ENCODE data around the gene STRN.
"Not testable (repeated sequence)": the region's sequence is repeated elsewhere in the genome, so short reads cannot be mapped to it uniquely, and the experiment has no call there.

STRN gene

GRCh38 chr2:36854241-36854640 lies 112.1 kb downstream of the STRN start:
- DNase-seq (ENCODE audit: insufficient read length), result no peak
- no peak for FAIRE-seq

DNA sequence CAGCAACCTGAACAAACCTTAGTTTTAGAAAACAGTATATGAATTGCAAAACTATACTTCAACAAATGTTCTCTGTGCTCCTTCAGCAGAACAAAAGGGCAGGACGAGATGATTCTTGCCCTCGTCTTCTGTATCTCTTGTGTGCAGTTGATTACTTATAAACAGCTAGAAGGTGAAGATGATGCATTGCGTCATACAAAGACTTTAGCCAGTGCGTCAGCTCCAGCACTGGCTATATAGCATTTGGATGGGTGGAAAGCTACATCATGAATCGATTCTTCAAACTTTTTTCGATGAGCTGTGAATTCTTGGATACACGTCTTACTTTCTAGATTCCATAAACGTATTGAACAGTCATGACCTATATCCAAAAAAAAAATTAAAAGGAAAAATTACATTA lies 117.1 kb downstream of the STRN start:
- FAIRE-seq (no peak), DNase-seq (ENCODE audit: insufficient read length) (no peak)
- TF ChIP-seq POLR2A (IDR thresholded peaks at IDR 0.05; ENCODE audit: low read depth, low read length), result no peak
- no peak for TF ChIP-seq TAF1 (IDR thresholded peaks at IDR 0.05; ENCODE audit: borderline replicate concordance, low read depth, low read length)
- TF ChIP-seq POLR2AphosphoS5 (IDR thresholded peaks at IDR 0.05; ENCODE audit: low read depth, low read length), result no peak

More at GRCh38 chr2:36854241-36854640, 112.1 kb downstream of the STRN start:
- no peak for TF ChIP-seq TAF1 (IDR thresholded peaks at IDR 0.05; ENCODE audit: borderline replicate concordance, low read depth, low read length)
- TF ChIP-seq POLR2A (IDR thresholded peaks at IDR 0.05; ENCODE audit: low read depth, low read length), result no peak
- no peak for TF ChIP-seq POLR2AphosphoS5 (IDR thresholded peaks at IDR 0.05; ENCODE audit: low read depth, low read length)

GRCh38 chr2:36843838-36844237 lies 122.5 kb downstream of the STRN start:
- DNase-seq (ENCODE audit: insufficient read length) (no peak), FAIRE-seq (no peak)
- TF ChIP-seq POLR2AphosphoS5 (IDR thresholded peaks at IDR 0.05; ENCODE audit: low read depth, low read length), result no peak

GRCh38 chr2:36839976-36840617 lies 126.2 kb downstream of the STRN start:
- FAIRE-seq (no peak), DNase-seq (ENCODE audit: insufficient read length) (no peak)
- no peak for TF ChIP-seq POLR2AphosphoS5 (IDR thresholded peaks at IDR 0.05; ENCODE audit: low read depth, low read length)
- TF ChIP-seq TAF1 (IDR thresholded peaks at IDR 0.05; ENCODE audit: borderline replicate concordance, low read depth, low read length), result no peak
- no peak for TF ChIP-seq POLR2A (IDR thresholded peaks at IDR 0.05; ENCODE audit: low read depth, low read length)

DNA sequence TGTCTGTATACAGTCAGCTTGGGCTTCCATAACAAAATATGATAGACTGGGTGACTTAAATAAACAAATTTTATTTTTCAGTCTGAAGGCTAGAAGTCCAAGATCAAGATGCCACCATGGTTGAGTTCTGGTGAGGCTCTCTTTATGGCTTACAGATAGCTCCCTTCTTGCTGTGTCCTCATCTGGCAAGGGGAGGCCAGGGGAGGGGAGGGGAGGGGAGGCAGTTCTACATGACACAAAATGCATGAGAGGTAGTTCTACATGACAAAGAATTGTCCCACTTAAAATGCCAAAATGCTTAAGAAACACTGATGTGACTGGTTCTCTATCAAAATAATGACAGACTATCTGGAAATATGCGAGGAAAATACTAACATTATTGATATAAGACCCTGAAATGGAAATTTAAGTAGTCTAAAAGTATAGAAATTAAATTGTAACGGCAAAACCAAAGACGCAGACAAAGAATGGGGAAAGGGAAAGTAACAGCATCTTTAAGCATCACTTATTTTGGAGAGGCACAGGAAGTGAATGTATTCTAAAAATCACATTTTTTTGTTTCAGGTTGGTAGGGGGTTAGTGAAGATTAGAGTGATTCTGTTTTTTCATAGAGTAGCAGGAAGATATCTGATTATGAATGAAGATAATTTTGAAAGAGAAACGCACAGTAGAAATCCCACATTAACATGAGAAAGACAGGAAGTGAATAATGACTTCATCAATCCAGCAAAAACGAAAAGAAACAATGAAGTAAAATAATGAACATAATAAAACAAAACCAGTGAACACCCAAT lies 131.4 kb downstream of the STRN start:
- no peak for FAIRE-seq
- TF ChIP-seq TAF1 (IDR thresholded peaks at IDR 0.05; ENCODE audit: borderline replicate concordance, low read depth, low read length) (no peak), POLR2A (IDR thresholded peaks at IDR 0.05; ENCODE audit: low read depth, low read length) (no peak), POLR2AphosphoS5 (IDR thresholded peaks at IDR 0.05; ENCODE audit: low read depth, low read length) (no peak)
- no peak for DNase-seq (ENCODE audit: insufficient read length)

DNA sequence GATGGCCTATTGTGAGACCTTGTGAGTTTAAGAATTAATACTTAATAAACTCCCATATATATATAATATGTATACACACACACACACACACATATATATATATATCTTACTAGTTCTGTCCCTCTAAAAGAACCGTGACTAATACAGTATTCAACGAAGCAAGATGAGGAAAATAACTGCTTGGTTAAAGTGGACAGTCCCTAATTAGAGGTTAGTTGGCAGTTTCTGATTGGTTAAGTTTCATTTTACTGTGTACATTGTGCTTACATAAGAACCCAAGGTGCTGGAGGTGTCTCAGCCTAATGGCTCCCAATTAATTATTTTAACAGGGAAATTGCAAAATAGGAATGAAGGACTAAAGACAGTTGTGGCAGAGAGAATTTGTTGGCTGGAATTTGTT lies 132.1 kb downstream of the STRN start:
- DNase-seq (ENCODE audit: insufficient read length) (no peak), FAIRE-seq (no peak)
- TF ChIP-seq POLR2A (IDR thresholded peaks at IDR 0.05; ENCODE audit: low read depth, low read length) (no peak), POLR2AphosphoS5 (IDR thresholded peaks at IDR 0.05; ENCODE audit: low read depth, low read length) (no peak)

DNA sequence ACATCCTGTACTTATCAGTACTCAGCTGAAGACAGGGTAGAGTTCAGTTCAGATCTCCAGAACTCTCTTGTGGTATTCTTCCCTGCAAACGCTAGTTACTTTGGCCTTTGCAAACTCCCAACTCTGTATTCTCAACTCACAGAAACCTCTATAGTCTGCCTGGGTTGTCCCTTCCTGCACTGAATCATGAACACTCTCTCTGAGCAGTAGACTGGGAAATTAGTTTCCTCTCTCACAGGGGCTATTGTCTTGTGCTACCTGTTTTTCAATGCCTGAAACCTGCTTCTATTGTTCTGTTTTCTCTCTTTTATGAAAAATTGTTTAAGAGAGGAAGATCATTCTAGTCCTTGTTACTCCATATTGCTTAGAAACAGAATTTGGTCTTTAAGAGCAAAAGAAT lies 135.2 kb downstream of the STRN start:
- no peak for TF ChIP-seq POLR2A (IDR thresholded peaks at IDR 0.05; ENCODE audit: low read depth, low read length)
- TF ChIP-seq TAF1 (IDR thresholded peaks at IDR 0.05; ENCODE audit: borderline replicate concordance, low read depth, low read length), result no peak
- TF ChIP-seq POLR2AphosphoS5 (IDR thresholded peaks at IDR 0.05; ENCODE audit: low read depth, low read length), result no peak
- FAIRE-seq (no peak), DNase-seq (ENCODE audit: insufficient read length) (no peak)

- DNase-seq (ENCODE audit: insufficient read length); FAIRE-seq: not testable (repeated sequence)
Observed at GRCh38 chr2:36824683-36825082, 141.7 kb downstream of the STRN start.

DNA sequence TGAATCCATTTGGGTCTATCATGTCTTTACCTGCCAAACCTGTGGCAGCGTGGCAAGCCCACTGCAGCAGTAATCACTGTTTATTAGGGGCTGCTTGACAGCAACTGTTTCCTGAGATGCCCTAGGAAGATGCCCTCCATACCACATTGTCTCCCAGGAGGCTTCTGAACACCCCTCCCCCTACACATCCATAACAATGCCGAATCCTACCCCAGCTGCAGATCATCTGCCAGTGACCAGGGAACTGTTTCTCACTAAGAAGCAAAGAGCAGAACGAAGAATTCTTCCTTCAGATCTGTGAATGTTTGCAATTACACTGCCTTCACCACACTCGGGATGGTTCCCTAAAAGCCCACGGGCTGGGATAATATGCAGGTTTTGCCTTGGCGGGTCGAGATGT lies 142.1 kb downstream of the STRN start:
- DNase-seq (ENCODE audit: insufficient read length), result no peak
- TF ChIP-seq TAF1 (IDR thresholded peaks at IDR 0.05; ENCODE audit: borderline replicate concordance, low read depth, low read length) (no peak), POLR2AphosphoS5 (IDR thresholded peaks at IDR 0.05; ENCODE audit: low read depth, low read length) (no peak), POLR2A (IDR thresholded peaks at IDR 0.05; ENCODE audit: low read depth, low read length) (no peak)
- FAIRE-seq, result no peak

DNA sequence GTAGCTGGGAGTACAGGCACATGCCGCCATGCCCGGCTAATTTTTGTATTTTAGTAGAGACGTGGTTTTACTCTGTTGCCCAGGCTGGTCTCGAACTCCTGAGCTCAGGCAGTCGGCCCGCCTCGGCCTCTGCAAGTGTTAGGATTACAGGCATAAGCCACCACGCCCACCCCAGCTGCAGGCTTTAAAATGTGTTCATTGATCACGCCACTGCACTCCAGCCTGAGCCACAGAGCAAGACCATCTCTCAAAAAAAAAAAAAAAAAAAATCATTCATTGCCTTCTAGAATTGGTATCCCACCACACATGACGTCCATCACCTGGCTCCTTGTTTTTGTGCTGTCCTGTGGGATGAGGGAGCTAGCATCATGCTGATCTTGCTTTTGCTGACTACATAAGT lies 142.5 kb downstream of the STRN start:
- no peak for TF ChIP-seq POLR2A (IDR thresholded peaks at IDR 0.05; ENCODE audit: low read depth, low read length)
- TF ChIP-seq TAF1 (IDR thresholded peaks at IDR 0.05; ENCODE audit: borderline replicate concordance, low read depth, low read length), result no peak
- no peak for FAIRE-seq
- DNase-seq (ENCODE audit: insufficient read length), result no peak

GRCh38 chr2:36820942-36821605 lies 145.3 kb downstream of the STRN start:
- TF ChIP-seq POLR2AphosphoS5 (IDR thresholded peaks at IDR 0.05; ENCODE audit: low read depth, low read length), result no peak
- TF ChIP-seq TAF1 (IDR thresholded peaks at IDR 0.05; ENCODE audit: borderline replicate concordance, low read depth, low read length), result no peak
- TF ChIP-seq POLR2A (IDR thresholded peaks at IDR 0.05; ENCODE audit: low read depth, low read length), result no peak
- DNase-seq (ENCODE audit: insufficient read length) (no peak), FAIRE-seq (no peak)

GRCh38 chr2:36819095-36819711 lies 147.1 kb downstream of the STRN start:
- FAIRE-seq, result no peak
- no peak for DNase-seq (ENCODE audit: insufficient read length)
- TF ChIP-seq POLR2AphosphoS5 (IDR thresholded peaks at IDR 0.05; ENCODE audit: low read depth, low read length), result no peak
- no peak for TF ChIP-seq POLR2A (IDR thresholded peaks at IDR 0.05; ENCODE audit: low read depth, low read length)
- TF ChIP-seq TAF1 (IDR thresholded peaks at IDR 0.05; ENCODE audit: borderline replicate concordance, low read depth, low read length), result no peak

Measured in GM12892 (cell line).